Bronchial epithelial cell (primary cell): ENCODE measurements around the gene CDK5. TPM values are rescaled to one million over a fixed set of nuclear protein-coding genes. Genes with fewer than 3 reads are reported as not detected.

Experiments used
- DNase-seq: peaks from one replicate; pipeline ENCODE4 v3.0.0-alpha.2; 2010; ENCODE audit warnings: low read depth
- FAIRE-seq: peaks from 2 replicates; lab custom pipeline; 2011; peaks lifted over from hg19 to GRCh38; lab: Jason Lieb, UNC
- H3K27me3 ChIP-seq: 2 replicates; pipeline ENCODE4 v1.5.1; 2011; ENCODE audit warnings: low read length; ENCODE audit not compliant: control insufficient read depth, insufficient read depth
- H3K36me3 ChIP-seq: 2 replicates; pipeline ENCODE4 v1.5.1; 2011; ENCODE audit warnings: low read length; ENCODE audit not compliant: control insufficient read depth, insufficient read depth
- H3K4me3 ChIP-seq: 2 replicates; pipeline ENCODE4 v1.5.1; 2011; ENCODE audit warnings: mild to moderate bottlenecking, low read depth, low read length, control low read depth
- total RNA-seq: library from RNA; depleted of rRNA; stranded (reverse); fragments of >200 nt; gene quantifications from 2 replicates; pipeline ENCODE4 v1.2.1, GENCODE V29; 2014
- TF ChIP-seq, protein P1 (sequence below): IDR thresholded peaks from 2 replicates; pipeline ENCODE4 v1.5.1; 2011; ENCODE audit warnings: mild to moderate bottlenecking, moderate library complexity, low read length, control low read depth, inconsistent platforms; ENCODE audit not compliant: insufficient read depth, severe bottlenecking

CDK5 gene
- total RNA-seq, 1 donor from 2014 or later, result 12.4 TPM

- Histone ChIP-seq H3K27me3 (no peaks in the 10 kb centered on the region), H3K4me3 (no peak overlapping the region), H3K36me3 (peaks cover 4% of the 10 kb centered on the region)
- TF ChIP-seq, protein P1, sequence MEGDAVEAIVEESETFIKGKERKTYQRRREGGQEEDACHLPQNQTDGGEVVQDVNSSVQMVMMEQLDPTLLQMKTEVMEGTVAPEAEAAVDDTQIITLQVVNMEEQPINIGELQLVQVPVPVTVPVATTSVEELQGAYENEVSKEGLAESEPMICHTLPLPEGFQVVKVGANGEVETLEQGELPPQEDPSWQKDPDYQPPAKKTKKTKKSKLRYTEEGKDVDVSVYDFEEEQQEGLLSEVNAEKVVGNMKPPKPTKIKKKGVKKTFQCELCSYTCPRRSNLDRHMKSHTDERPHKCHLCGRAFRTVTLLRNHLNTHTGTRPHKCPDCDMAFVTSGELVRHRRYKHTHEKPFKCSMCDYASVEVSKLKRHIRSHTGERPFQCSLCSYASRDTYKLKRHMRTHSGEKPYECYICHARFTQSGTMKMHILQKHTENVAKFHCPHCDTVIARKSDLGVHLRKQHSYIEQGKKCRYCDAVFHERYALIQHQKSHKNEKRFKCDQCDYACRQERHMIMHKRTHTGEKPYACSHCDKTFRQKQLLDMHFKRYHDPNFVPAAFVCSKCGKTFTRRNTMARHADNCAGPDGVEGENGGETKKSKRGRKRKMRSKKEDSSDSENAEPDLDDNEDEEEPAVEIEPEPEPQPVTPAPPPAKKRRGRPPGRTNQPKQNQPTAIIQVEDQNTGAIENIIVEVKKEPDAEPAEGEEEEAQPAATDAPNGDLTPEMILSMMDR, result no peak
- FAIRE-seq, result no peak
- no peak for DNase-seq
Observed at GRCh38 chr7:151100921-151101320, 43.2 kb upstream of the CDK5 start.

DNA sequence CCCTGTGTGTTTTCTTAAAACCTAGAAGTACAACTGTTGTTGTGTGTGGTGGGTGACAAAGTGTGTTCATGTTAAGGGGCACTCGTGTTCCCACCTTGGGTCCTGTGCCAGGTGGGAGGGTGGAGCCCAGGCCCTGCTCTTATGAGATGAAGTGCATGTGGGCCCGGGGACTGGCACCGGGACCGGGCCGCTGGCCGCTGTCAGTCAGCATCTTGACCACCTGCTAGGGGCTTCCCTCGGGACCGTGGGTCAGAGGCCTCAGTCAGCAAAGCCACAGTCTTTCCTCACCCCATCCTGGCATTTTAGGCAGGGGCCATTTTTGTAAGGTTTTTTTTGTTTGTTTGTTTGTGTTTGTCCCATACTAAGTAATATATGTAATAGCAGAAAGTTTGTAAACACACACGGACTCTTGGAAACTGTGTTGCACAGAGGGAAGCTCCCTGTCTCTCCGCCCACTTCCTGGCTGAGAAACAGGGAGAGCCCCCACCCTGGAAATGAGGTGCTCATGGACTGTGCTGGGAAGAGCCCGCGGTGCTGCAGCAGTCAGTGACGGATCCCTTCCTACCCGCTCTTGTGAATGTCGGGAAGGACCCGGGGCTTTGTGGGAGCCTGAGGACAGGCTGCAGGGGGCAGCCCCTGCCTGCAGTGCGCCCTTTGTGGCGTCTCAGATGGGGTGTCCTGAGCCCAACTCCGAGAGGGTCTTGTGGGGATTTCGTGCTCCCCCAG lies 42.0 kb upstream of the CDK5 start:
- H3K27me3 ChIP-seq, result no peaks in the 10 kb centered on the region
- DNase-seq, result no peak
- no peak for FAIRE-seq
- TF ChIP-seq, protein P1, result no peak
- H3K36me3 ChIP-seq, result peaks cover 3% of the 10 kb centered on the region
- no peak overlapping the region for H3K4me3 ChIP-seq

GRCh38 chr7:151095828-151096475 lies 38.3 kb upstream of the CDK5 start:
- Histone ChIP-seq H3K36me3 (peaks cover 2% of the 10 kb centered on the region), H3K4me3 (no peak overlapping the region), H3K27me3 (no peaks in the 10 kb centered on the region)
- TF ChIP-seq, protein P1, result no peak
- DNase-seq, result no peak
- FAIRE-seq, result no peak

DNA sequence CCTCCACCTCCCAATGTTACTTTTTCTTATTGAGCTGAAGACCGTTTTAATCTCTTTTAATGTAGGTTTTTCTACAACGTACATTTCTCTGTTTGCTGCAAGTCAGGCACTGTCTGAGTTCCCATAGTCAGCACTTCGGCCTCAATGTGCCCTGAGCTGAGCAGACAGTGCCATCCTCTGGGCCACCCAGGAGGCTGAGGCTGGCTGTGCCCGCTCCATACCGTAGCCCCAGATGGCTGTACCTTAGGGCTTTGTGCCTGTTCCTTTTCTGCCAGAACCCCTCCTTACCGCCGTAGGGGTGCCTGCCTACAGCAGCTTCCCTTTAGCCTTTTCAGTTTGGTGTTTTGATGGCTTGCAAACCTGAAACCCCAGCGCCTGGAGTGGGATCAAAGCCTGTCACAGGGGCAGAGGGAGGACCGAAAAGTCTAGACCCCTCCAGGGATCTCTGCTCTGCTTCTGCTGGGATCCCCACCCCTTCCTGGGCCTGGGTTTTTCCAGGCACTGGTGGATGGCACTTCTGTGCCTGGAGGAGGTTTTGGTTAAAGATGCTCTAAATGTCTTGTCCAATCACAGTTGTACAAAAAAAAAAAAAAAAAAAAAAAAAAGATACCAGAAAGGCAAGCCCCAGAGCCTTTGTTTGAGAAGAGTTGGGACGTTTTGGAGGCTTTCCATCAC lies 37.6 kb upstream of the CDK5 start:
- peaks cover 2% of the 10 kb centered on the region for H3K36me3 ChIP-seq
- H3K27me3 ChIP-seq, result no peaks in the 10 kb centered on the region
- DNase-seq (no peak), FAIRE-seq (no peak)
- H3K4me3 ChIP-seq, result no peak overlapping the region
- TF ChIP-seq, protein P1, result no peak

DNA sequence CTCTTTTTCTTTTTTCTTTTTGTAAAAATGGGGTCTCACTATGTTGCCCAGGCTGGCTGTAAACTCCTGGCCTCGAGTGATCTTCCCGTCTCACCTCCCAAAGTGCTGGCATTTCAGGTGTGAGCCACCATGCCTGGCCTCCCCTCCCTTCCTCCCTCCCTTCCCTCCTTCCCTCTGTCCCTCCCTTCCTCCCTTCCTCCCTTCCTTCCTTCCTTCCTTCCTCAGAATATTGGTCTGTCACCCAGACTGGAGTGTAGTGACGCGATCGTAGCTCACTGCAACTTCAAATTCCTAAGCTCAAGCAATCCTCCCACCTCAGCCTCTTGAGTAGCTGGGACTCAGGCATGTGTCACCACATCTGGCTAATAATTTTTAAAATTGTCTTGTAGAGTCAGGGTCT lies 37.0 kb upstream of the CDK5 start:
- Histone ChIP-seq H3K27me3 (no peaks in the 10 kb centered on the region), H3K36me3 (peaks cover 2% of the 10 kb centered on the region), H3K4me3 (no peak overlapping the region)
- no peak for DNase-seq
- TF ChIP-seq, protein P1, result no peak
- FAIRE-seq, result no peak
